Suppressor macrophage treated with lipopolysaccharide for 1 hour (primary cell): Measurements from ENCODE around the gene GEMIN5.
"Not testable (repeated sequence)": the region's sequence is repeated elsewhere in the genome, so short reads cannot be mapped to it uniquely, and the experiment has no call there.

Source experiments
- DNase-seq, 3 donors: peaks; one replicate each; pipeline ENCODE4 v3.0.0-alpha.2; 2020 to 2022

Gene GEMIN5

GRCh38 chr5:154940772-154941620 is 3.0 kb upstream of the GEMIN5 start, which contains the start of gene MRPL22:
TSS of gene MRPL22 (plus strand) at chr5:154941073. CDS start at chr5:154941111, 38 bp downstream.
- peak; percentile 96 to 98 (median 97) for DNase-seq

GRCh38 chr5:154940375-154940771 is 2.4 kb upstream of the GEMIN5 start:
- no peak for DNase-seq

- not testable (repeated sequence) for DNase-seq
Measured at GRCh38 chr5:154939387-154939786, 1.4 kb upstream of the GEMIN5 start.

GRCh38 chr5:154937186-154937717 is 759 bp downstream of the GEMIN5 start:
- no peak for DNase-seq

- DNase-seq: no peak
Measured at GRCh38 chr5:154934881-154935280, 3.1 kb downstream of the GEMIN5 start.

GRCh38 chr5:154933537-154933936 is 4.5 kb downstream of the GEMIN5 start:
- DNase-seq: no peak

- DNase-seq: no peak
Measured at GRCh38 chr5:154923441-154924430, 14.3 kb downstream of the GEMIN5 start.

GRCh38 chr5:154917757-154918156 is 20.3 kb downstream of the GEMIN5 start:
- no peak for DNase-seq

- DNase-seq: no peak
Measured at GRCh38 chr5:154916874-154917273, 21.1 kb downstream of the GEMIN5 start.

GRCh38 chr5:154905601-154906000 is 32.4 kb downstream of the GEMIN5 start:
- DNase-seq: not testable (repeated sequence)

GRCh38 chr5:154901913-154902312 is 36.1 kb downstream of the GEMIN5 start:
- DNase-seq: no peak

- DNase-seq: no peak
Measured at GRCh38 chr5:154901276-154901675, 36.7 kb downstream of the GEMIN5 start.

- no peak for DNase-seq
Measured at GRCh38 chr5:154900066-154900465, 37.9 kb downstream of the GEMIN5 start.

GRCh38 chr5:154899151-154899816 is 38.7 kb downstream of the GEMIN5 start:
- DNase-seq: no peak

- DNase-seq: no peak
Measured at GRCh38 chr5:154898210-154898609, 39.8 kb downstream of the GEMIN5 start.

GRCh38 chr5:154896562-154897165 is 41.3 kb downstream of the GEMIN5 start:
- no peak for DNase-seq

- DNase-seq: no peak
Measured at GRCh38 chr5:154895606-154896561, 42.1 kb downstream of the GEMIN5 start.

- DNase-seq: no peak
Measured at GRCh38 chr5:154893381-154893780, 44.6 kb downstream of the GEMIN5 start.

GRCh38 chr5:154892369-154892771 is 45.6 kb downstream of the GEMIN5 start:
- DNase-seq: no peak

- DNase-seq: peak; percentile 49 to 69 (median 53)
Measured at GRCh38 chr5:154885439-154885838, 52.6 kb downstream of the GEMIN5 start.

GRCh38 chr5:154884424-154884823 is 53.6 kb downstream of the GEMIN5 start:
- no peak for DNase-seq
